SK-N-SH (cell line): ENCODE data around the gene ABCB1. TPM values are rescaled to one million over a fixed set of nuclear protein-coding genes. Genes with fewer than 3 reads are reported as not detected.
A peak's percentile ranks its signal among the peaks of the same experiment; 100 is the strongest.

Source experiments
- CTCF ChIA-PET: fragments of 300-600, 350-600 bp; formaldehyde crosslinking; extraction: SDS; loops from one replicate; lab custom pipeline; 2021; lab: Yijun Ruan, JAX
- POLR2A ChIA-PET: fragments of 350-600 bp; sonication (Branson Sonifier 250); formaldehyde crosslinking; extraction: SDS; loops from one replicate; lab custom pipeline; 2020; ENCODE audit warnings: antibody characterized with exemption, inconsistent platforms; lab: Yijun Ruan, JAX
- DNase-seq: peaks from one replicate; pipeline ENCODE4 v3.0.0; 2012
- H2AFZ ChIP-seq: fragments of 200-600 bp; sonication (generic); 2 replicates; pipeline ENCODE4 v1.8.1; 2016; ENCODE audit warnings: antibody characterized with exemption, mild to moderate bottlenecking, low read depth
- H3F3A ChIP-seq: fragments of 200-600 bp; sonication (generic); replicated peaks from 2 replicates; pipeline ENCODE3; 2016; ENCODE audit warnings: antibody characterized with exemption, mild to moderate bottlenecking; ENCODE audit not compliant: insufficient read depth
- H3K27ac ChIP-seq, 2 experiments: fragments of 200-500 bp in 1 of 2; fragments of 200-600 bp in 1 of 2; sonication (Bioruptor generic) in 1 of 2; sonication (generic), shearing (Covaris generic) in 1 of 2; 2 replicates each; pipeline versions ENCODE4 v1.5.1 to v1.6.1; 2014 to 2016; ENCODE audit warnings: low read depth in 2 of 2, inconsistent platforms in 1 of 2, low read length in 1 of 2, mild to moderate bottlenecking in 1 of 2, mixed read lengths in 1 of 2
- H3K27me3 ChIP-seq: fragments of 200-600 bp; sonication (generic), shearing (Covaris generic); 2 replicates; pipeline ENCODE4 v1.6.1; 2016; ENCODE audit warnings: mixed run types; ENCODE audit not compliant: insufficient read depth
- H3K36me3 ChIP-seq, 2 experiments: fragments of 200-500 bp in 1 of 2; fragments of 200-600 bp in 1 of 2; sonication (Bioruptor generic) in 1 of 2; sonication (generic) in 1 of 2; replicated peaks in 1 of 2; 2 replicates each; pipeline versions ENCODE3 to v1.5.1; 2014 to 2016; ENCODE audit warnings: low read length in 1 of 2, mild to moderate bottlenecking in 1 of 2; ENCODE audit not compliant: insufficient read depth in 2 of 2, control insufficient read depth in 1 of 2
- H3K4me1 ChIP-seq, 2 experiments: fragments of 200-500 bp in 1 of 2; fragments of 200-600 bp in 1 of 2; sonication (Bioruptor generic) in 1 of 2; sonication (generic), shearing (Covaris generic) in 1 of 2; 2 replicates each; pipeline versions ENCODE4 v1.5.1 to v1.6.1; 2014 to 2016; ENCODE audit warnings: low read depth in 1 of 2, low read length in 1 of 2, mixed run types in 1 of 2; ENCODE audit not compliant: insufficient read depth in 2 of 2, control insufficient read depth in 1 of 2
- H3K4me2 ChIP-seq: fragments of 200-600 bp; sonication (generic), shearing (Covaris generic); 2 replicates; pipeline ENCODE4 v1.6.1; 2017; ENCODE audit warnings: mixed run types
- H3K4me3 ChIP-seq, 2 experiments: fragments of 200-500 bp in 1 of 2; fragments of 200-600 bp in 1 of 2; sonication (Bioruptor generic) in 1 of 2; sonication (generic), shearing (Covaris generic) in 1 of 2; 2 replicates each; pipeline versions ENCODE4 v1.5.1 to v1.8.1; 2014 to 2016; ENCODE audit warnings: low read depth in 2 of 2, inconsistent platforms in 1 of 2, low read length in 1 of 2, mild to moderate bottlenecking in 1 of 2, mixed read lengths in 1 of 2, moderate library complexity in 1 of 2
- H3K79me2 ChIP-seq: fragments of 200-600 bp; sonication (generic); 2 replicates; pipeline ENCODE4 v1.8.1; 2017; ENCODE audit warnings: mild to moderate bottlenecking; ENCODE audit not compliant: insufficient read depth
- H3K9ac ChIP-seq: fragments of 200-600 bp; sonication (generic); 2 replicates; pipeline ENCODE4 v1.6.1; 2017; ENCODE audit warnings: mixed run types
- H3K9me2 ChIP-seq: fragments of 200-600 bp; sonication (generic); 2 replicates; pipeline ENCODE4 v1.6.1; 2017; ENCODE audit warnings: mixed run types
- H3K9me3 ChIP-seq: fragments of 200-600 bp; sonication (generic); 2 replicates; pipeline ENCODE4 v1.6.1; 2017; ENCODE audit warnings: mixed run types, mild to moderate bottlenecking, moderate library complexity
- H4K20me1 ChIP-seq: fragments of 200-600 bp; sonication (generic); 2 replicates; pipeline ENCODE4 v1.6.1; 2017; ENCODE audit warnings: mild to moderate bottlenecking, mixed run types; ENCODE audit not compliant: insufficient read depth
- CHD2 ChIP-seq: fragments of 150-350 bp; IDR thresholded peaks from 2 replicates; pipeline ENCODE4 v1.6.1; 2018; ENCODE audit warnings: low read length; ENCODE audit not compliant: partially characterized antibody
- ELF1 ChIP-seq: IDR thresholded peaks from 2 replicates; pipeline ENCODE4 v1.4.0; 2012
- EZH2phosphoT487 ChIP-seq: fragments of 200-600 bp; sonication (generic); IDR thresholded peaks from 2 replicates; pipeline ENCODE4 v1.6.1; 2017; ENCODE audit warnings: low read depth, mixed run types, mild to moderate bottlenecking, antibody characterized with exemption, moderate library complexity, borderline replicate concordance
- GATA2 ChIP-seq: sonication (generic); formaldehyde crosslinking; IDR thresholded peaks from 2 replicates; pipeline ENCODE4 v1.5.0; 2020; ENCODE audit warnings: mild to moderate bottlenecking, missing genetic modification reagents
- JUND ChIP-seq: IDR thresholded peaks from 2 replicates; pipeline ENCODE4 v1.4.0; 2012
- MXI1 ChIP-seq: IDR thresholded peaks from 2 replicates; pipeline ENCODE4 v1.6.1; 2012; ENCODE audit warnings: mild to moderate bottlenecking, low read depth, low read length, improper control_type of control experiment
- NFIC ChIP-seq: IDR thresholded peaks from 2 replicates; pipeline ENCODE4 v1.4.0; 2012; ENCODE audit warnings: borderline replicate concordance
- POLR2AphosphoS5 ChIP-seq: IDR thresholded peaks from 2 replicates; pipeline ENCODE4 v1.6.1; 2012; ENCODE audit warnings: low read depth, low read length
- RAD21 ChIP-seq: IDR thresholded peaks from 2 replicates; pipeline ENCODE4 v1.6.1; 2012; ENCODE audit warnings: mild to moderate bottlenecking, low read length
- RFX5 ChIP-seq: IDR thresholded peaks from 2 replicates; pipeline ENCODE4 v1.6.1; 2012; ENCODE audit warnings: mild to moderate bottlenecking, improper control_type of control experiment, low read length
- RXRA ChIP-seq: IDR thresholded peaks from 2 replicates; pipeline ENCODE4 v1.4.0; 2012; ENCODE audit warnings: low read depth, mild to moderate bottlenecking, borderline replicate concordance
- SMC3 ChIP-seq: IDR thresholded peaks from 2 replicates; pipeline ENCODE4 v1.6.1; 2012; ENCODE audit warnings: low read depth, low read length, improper control_type of control experiment
- TAF1 ChIP-seq: IDR thresholded peaks from 2 replicates; pipeline ENCODE4 v1.6.1; 2012; ENCODE audit warnings: low read depth, mild to moderate bottlenecking, low read length, moderate library complexity, borderline replicate concordance
- YY1 ChIP-seq: IDR thresholded peaks from 2 replicates; pipeline ENCODE4 v1.4.0; 2012; ENCODE audit warnings: low read depth, mild to moderate bottlenecking
- WGBS: methylation state at CpG from one replicate; pipeline ENCODE4 v1.1.6; 2017; ENCODE audit warnings: low lambda C conversion rate; 5-methylcytosine and 5-hydroxymethylcytosine counted together
- polyA plus RNA-seq, 3 experiments: library from polyadenylated mRNA; depleted of rRNA; stranded (reverse); fragments of >200 nt; gene quantifications; 2 replicates each; pipeline ENCODE4 v1.2.3, GENCODE V29; 2012
- TF ChIP-seq, protein P1 (sequence below): fragments of 150-350 bp; IDR thresholded peaks from 2 replicates; pipeline ENCODE4 v1.6.1; 2017; ENCODE audit warnings: antibody characterized with exemption, low read length, low read depth, borderline replicate concordance
- TF ChIP-seq, protein P2 (sequence below): IDR thresholded peaks from 2 replicates; pipeline ENCODE4 v1.4.0; 2012; ENCODE audit warnings: low read depth, borderline replicate concordance
- TF ChIP-seq, protein P3 (sequence below): fragments of 150-350 bp; IDR thresholded peaks from 2 replicates; pipeline ENCODE4 v1.6.1; 2016; ENCODE audit warnings: mild to moderate bottlenecking, low read depth, low read length

Gene ABCB1
- polyA plus RNA-seq, 1 of the 3 experiments (the other 2 are of a cell fraction): 2.0 TPM

DNA sequence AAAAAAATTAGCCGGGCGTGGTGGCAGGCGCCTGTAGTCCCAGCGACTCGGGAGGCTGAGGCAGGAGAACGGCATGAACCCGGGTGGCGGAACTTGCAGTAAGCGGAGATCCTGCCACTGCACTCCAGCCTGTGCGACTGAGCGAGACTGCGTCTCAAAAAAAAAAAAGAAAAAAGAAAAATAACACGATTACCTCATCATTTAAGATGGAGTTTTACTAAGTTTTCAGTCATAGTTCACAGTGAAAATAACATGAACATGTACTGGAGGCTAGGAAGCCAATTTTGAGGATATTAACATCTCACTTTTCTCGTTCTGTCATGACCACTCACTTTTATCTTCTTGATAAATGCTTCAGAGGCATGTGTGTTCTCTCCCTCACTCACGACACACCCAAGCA is 24.4 kb upstream of the ABCB1 start (continued):
- TF ChIP-seq NFIC: no peak

DNA sequence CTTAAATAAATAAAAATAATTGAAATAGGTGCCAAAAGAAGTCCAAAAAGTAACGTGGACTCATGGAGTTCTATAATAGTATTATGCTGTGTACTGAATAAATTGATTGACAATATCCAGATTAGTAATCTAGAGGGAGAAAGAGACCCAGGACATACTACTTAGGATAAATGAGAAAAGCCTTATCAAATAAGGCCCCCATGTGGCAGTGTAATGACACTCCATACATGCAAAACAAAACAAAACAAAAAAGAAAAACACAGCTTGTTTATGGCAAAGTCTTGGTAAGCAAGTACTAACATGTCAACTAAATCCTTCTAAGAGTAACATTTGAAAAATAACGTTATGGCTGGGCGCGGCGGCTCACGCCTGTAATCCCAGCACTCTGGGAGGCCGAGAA is 23.9 kb upstream of the ABCB1 start:
- POLR2A ChIA-PET: no interaction called here
- Histone ChIP-seq H2AFZ (no peak overlapping the region), H3K9me3 (no peaks in the 10 kb centered on the region), H3K9me2 (no peaks in the 10 kb centered on the region; the same call in 1 of the 2 replicates), H3K79me2 (no peaks in the 10 kb centered on the region), H3K27me3 (0 out of 2 replicates have a peak, but pooled peaks cover 11% of the 10 kb centered on the region), H3K27ac (no peak overlapping the region), H3F3A (peaks cover 6% of the 10 kb centered on the region), H3K36me3 (no peaks in the 10 kb centered on the region), H3K9ac (no peak overlapping the region), H3K4me1 (peaks cover 0 to 8% of the 10 kb centered on the region in 2 experiments; a peak in 1 of 4 replicates), H3K4me3 (no peak overlapping the region), H4K20me1 (no peaks in the 10 kb centered on the region), H3K4me2 (no peak overlapping the region)
- TF ChIP-seq RFX5: no peak
- peak; percentile 40; the same call in 1 of the 2 replicates for TF ChIP-seq SMC3
- TF ChIP-seq RAD21: peak; percentile 76
- peak; percentile 31 for DNase-seq
- CTCF ChIA-PET: interaction anchor here (0.6 to 2.1 kb wide), 14 partner anchors 10 to 262 kb away, joined by 3 to 18 read pairs (median 4); partner anchors contain the start of gene ABCB1
- 69% methylated on average over 7 of the region's 7 CpGs for WGBS

DNA sequence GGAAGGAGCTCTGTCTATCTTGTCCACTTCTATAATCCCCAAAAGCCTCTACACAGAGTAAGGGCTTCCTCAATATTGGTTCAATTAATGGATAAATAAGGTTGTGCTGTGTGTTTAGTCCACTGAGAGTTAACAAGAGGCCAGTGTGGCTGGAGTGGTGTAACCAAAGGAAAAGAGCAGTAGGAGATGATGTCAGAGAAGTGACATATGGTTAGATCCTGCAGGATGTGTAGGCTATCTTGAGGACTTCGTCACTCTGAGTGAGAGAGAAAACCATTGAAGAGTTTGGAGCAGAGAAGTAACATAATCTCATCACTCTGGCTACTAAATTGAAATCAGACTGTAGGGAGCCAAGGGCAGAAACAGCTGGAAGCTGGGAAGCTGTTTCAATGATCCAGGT is 14.5 kb upstream of the ABCB1 start:
- Histone ChIP-seq H2AFZ (no peak overlapping the region), H3F3A (no peaks in the 10 kb centered on the region), H3K27me3 (no peaks in the 10 kb centered on the region), H3K4me1 (no peaks in the 10 kb centered on the region), H3K9me2 (no peaks in the 10 kb centered on the region; the same call in 1 of the 2 replicates), H3K9ac (no peak overlapping the region), H3K4me2 (no peak overlapping the region), H3K4me3 (no peak overlapping the region), H4K20me1 (no peaks in the 10 kb centered on the region), H3K9me3 (no peaks in the 10 kb centered on the region), H3K79me2 (no peaks in the 10 kb centered on the region), H3K27ac (no peak overlapping the region), H3K36me3 (no peaks in the 10 kb centered on the region)
- POLR2A ChIA-PET: no interaction called here
- CTCF ChIA-PET: interaction anchor here (0.9 kb wide), 1 partner anchor 9 kb away, joined by 3 read pairs; no protein-coding TSS in a partner anchor
- WGBS: 18% methylated on average over 1 of the region's 1 CpG
- no peak for DNase-seq
- no peak for TF ChIP-seq ELF1
- TF ChIP-seq NFIC: no peak
- no peak for TF ChIP-seq TAF1
- TF ChIP-seq RXRA: no peak
- TF ChIP-seq, protein P1, sequence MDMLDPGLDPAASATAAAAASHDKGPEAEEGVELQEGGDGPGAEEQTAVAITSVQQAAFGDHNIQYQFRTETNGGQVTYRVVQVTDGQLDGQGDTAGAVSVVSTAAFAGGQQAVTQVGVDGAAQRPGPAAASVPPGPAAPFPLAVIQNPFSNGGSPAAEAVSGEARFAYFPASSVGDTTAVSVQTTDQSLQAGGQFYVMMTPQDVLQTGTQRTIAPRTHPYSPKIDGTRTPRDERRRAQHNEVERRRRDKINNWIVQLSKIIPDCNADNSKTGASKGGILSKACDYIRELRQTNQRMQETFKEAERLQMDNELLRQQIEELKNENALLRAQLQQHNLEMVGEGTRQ: no peak
- no peak for TF ChIP-seq RFX5
- TF ChIP-seq, protein P2, sequence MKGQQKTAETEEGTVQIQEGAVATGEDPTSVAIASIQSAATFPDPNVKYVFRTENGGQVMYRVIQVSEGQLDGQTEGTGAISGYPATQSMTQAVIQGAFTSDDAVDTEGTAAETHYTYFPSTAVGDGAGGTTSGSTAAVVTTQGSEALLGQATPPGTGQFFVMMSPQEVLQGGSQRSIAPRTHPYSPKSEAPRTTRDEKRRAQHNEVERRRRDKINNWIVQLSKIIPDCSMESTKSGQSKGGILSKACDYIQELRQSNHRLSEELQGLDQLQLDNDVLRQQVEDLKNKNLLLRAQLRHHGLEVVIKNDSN: no peak
- no peak for TF ChIP-seq JUND
- TF ChIP-seq POLR2AphosphoS5: no peak
- no peak for TF ChIP-seq EZH2phosphoT487
- TF ChIP-seq, protein P3, sequence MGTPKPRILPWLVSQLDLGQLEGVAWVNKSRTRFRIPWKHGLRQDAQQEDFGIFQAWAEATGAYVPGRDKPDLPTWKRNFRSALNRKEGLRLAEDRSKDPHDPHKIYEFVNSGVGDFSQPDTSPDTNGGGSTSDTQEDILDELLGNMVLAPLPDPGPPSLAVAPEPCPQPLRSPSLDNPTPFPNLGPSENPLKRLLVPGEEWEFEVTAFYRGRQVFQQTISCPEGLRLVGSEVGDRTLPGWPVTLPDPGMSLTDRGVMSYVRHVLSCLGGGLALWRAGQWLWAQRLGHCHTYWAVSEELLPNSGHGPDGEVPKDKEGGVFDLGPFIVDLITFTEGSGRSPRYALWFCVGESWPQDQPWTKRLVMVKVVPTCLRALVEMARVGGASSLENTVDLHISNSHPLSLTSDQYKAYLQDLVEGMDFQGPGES: no peak
- no peak for TF ChIP-seq CHD2
- no peak for TF ChIP-seq GATA2 (CRISPR knock-in tag)
- no peak for TF ChIP-seq MXI1
- no peak for TF ChIP-seq YY1
